ENCODE data around the gene KANSL1L.

DNA sequence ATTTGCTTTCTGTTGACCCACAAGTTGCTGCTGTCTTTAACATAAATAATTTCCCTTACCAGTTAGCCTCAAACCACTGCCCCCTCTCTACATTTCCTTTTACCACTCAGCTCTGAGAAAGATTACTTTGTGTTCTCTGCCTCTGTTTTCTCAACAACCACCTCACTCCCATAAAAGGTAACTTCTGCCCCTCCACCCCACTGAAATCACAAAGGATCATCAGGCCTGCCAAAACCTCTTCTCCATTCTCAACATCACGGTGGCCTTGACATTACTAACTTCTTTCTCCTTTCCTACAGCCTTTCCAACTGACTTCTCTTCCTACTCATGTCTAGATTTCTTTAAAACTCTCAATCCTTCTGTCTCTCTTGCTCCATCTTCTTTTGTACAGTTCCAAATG, 43.9 kb upstream of the KANSL1L start:
- TF ChIP-seq, protein P1, sequence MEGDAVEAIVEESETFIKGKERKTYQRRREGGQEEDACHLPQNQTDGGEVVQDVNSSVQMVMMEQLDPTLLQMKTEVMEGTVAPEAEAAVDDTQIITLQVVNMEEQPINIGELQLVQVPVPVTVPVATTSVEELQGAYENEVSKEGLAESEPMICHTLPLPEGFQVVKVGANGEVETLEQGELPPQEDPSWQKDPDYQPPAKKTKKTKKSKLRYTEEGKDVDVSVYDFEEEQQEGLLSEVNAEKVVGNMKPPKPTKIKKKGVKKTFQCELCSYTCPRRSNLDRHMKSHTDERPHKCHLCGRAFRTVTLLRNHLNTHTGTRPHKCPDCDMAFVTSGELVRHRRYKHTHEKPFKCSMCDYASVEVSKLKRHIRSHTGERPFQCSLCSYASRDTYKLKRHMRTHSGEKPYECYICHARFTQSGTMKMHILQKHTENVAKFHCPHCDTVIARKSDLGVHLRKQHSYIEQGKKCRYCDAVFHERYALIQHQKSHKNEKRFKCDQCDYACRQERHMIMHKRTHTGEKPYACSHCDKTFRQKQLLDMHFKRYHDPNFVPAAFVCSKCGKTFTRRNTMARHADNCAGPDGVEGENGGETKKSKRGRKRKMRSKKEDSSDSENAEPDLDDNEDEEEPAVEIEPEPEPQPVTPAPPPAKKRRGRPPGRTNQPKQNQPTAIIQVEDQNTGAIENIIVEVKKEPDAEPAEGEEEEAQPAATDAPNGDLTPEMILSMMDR (IDR thresholded peaks at IDR 0.05) = no peak
- no peak for TF ChIP-seq POLR2A (IDR thresholded peaks at IDR 0.05)
- no peak for TF ChIP-seq POLR2AphosphoS5 (IDR thresholded peaks at IDR 0.05)
